Subcutaneous adipose tissue (tissue), 4 donors: ENCODE results near the gene XPNPEP3. TPM values are rescaled to one million over a fixed set of nuclear protein-coding genes. Genes with fewer than 3 reads are reported as not detected.

Experiments
- CTCF ChIP-seq: fragments of 450-650 bp; IDR thresholded peaks from one replicate; pipeline ENCODE4 v1.5.1; 2016; ENCODE audit warnings: low read depth, mild to moderate bottlenecking, control low read depth, antibody characterized with exemption, moderate library complexity
- total RNA-seq, 4 donors: library from RNA; depleted of rRNA; stranded (reverse); fragments of >200 nt; gene quantifications; one replicate each; pipeline ENCODE4 v1.1.0, GENCODE V29; 2016

The XPNPEP3 gene
- total RNA-seq, 4 donors from 2014 or later = 10.7 to 23.9 (median 13.0) TPM

- no peak for TF ChIP-seq CTCF
Observed at GRCh38 chr22:40867109-40867508, 10.2 kb downstream of the XPNPEP3 start.

GRCh38 chr22:40874016-40874415 lies 17.1 kb downstream of the XPNPEP3 start:
- no peak for TF ChIP-seq CTCF

GRCh38 chr22:40875111-40875510 lies 18.2 kb downstream of the XPNPEP3 start:
- no peak for TF ChIP-seq CTCF

- TF ChIP-seq CTCF = no peak
Observed at GRCh38 chr22:40876907-40877306, 20.0 kb downstream of the XPNPEP3 start.

- no peak for TF ChIP-seq CTCF
Observed at GRCh38 chr22:40877488-40877887, 20.5 kb downstream of the XPNPEP3 start.

GRCh38 chr22:40878922-40879321 lies 22.0 kb downstream of the XPNPEP3 start:
- TF ChIP-seq CTCF = no peak

GRCh38 chr22:40889116-40889515 lies 32.2 kb downstream of the XPNPEP3 start:
- no peak for TF ChIP-seq CTCF
